Suprapubic skin (tissue), 4 donors: ENCODE data around the gene CXCR5. TPM values are rescaled to one million over a fixed set of nuclear protein-coding genes. Genes with fewer than 3 reads are reported as not detected.

Source experiments
- DNase-seq, 2 donors: peaks; one replicate each; pipeline ENCODE4 v3.0.0-alpha.2; 2019; ENCODE audit warnings: low spot score in 2 of 2
- H3K27ac ChIP-seq: fragments of 200-600 bp; sonication (generic); one replicate; pipeline ENCODE4 v1.5.1; 2019
- H3K27me3 ChIP-seq: fragments of 200-600 bp; sonication (generic); one replicate; pipeline ENCODE4 v1.5.1; 2019
- H3K36me3 ChIP-seq: fragments of 200-600 bp; sonication (generic); one replicate; pipeline ENCODE4 v1.5.1; 2019
- H3K4me1 ChIP-seq: fragments of 200-600 bp; sonication (generic); one replicate; pipeline ENCODE4 v1.5.1; 2019
- H3K4me3 ChIP-seq: fragments of 200-600 bp; sonication (generic); one replicate; pipeline ENCODE4 v1.5.1; 2019; ENCODE audit warnings: mild to moderate bottlenecking
- H3K9me3 ChIP-seq: fragments of 200-600 bp; sonication (generic); one replicate; pipeline ENCODE4 v1.5.1; 2019
- EP300 ChIP-seq: sonication (generic); formaldehyde crosslinking; IDR thresholded peaks from one replicate; pipeline ENCODE4 v1.6.1; 2017; ENCODE audit warnings: antibody characterized with exemption
- POLR2A ChIP-seq, 2 donors: fragments of 450-650 bp; IDR thresholded peaks; one replicate each; pipeline ENCODE4 v1.6.1; 2017; ENCODE audit warnings: antibody characterized with exemption in 2 of 2, mild to moderate bottlenecking in 2 of 2, moderate library complexity in 2 of 2
- POLR2AphosphoS5 ChIP-seq, 3 donors: sonication (generic); formaldehyde crosslinking; IDR thresholded peaks; one replicate each; pipeline ENCODE4 v1.6.1; 2017; ENCODE audit warnings: antibody characterized with exemption in 3 of 3
- WGBS: methylation state at CpG from one replicate; pipeline ENCODE4 v1.1.5; 2018; 5-methylcytosine and 5-hydroxymethylcytosine counted together
- total RNA-seq, 4 donors: library from RNA; depleted of rRNA; stranded (reverse); fragments of >200 nt; gene quantifications; one replicate each; pipeline ENCODE4 v1.1.0, GENCODE V29; 2016
- TF ChIP-seq, protein P1 (sequence below), 2 donors: fragments of 200-600 bp in 1 of 2; fragments of 450-650 bp in 1 of 2; sonication (generic) in 1 of 2; IDR thresholded peaks; one replicate each; pipeline ENCODE4 v1.5.1; 2016 to 2019; ENCODE audit warnings: antibody characterized with exemption in 2 of 2, mild to moderate bottlenecking in 1 of 2, moderate library complexity in 1 of 2

The CXCR5 gene
- total RNA-seq, 4 donors from 2014 or later, result not detected

DNA sequence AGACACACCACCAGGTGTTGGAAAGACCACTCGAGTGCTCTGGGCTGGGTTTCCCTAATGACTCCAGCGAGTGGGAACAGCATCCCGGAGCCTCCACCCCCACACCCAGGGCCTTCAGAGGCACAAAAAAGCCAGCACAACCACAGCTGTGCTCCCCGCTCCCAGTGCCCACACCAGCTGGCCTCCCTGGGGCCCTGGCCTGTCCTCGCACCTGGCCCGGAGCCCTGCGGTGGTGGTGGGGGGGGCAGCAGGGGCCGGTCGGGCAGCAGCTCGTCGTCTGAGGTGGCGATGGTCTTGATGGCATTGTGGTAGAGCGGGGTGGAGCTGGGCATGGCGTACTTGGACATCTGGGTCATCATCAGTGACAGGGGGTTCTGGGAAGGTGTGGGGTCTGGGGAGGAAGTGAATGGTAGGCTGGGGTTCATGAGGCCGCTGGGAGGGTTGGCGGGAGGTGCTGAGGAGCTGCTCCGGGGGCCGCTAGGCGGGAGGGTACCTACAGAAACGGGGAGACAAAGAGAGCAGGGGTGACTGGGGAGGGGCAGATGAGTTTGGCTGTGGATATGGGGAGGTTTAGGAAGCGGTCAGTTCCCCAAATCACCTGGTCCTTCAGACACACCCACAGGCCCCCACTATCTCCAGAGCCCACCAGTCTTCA, 16.1 kb downstream of the CXCR5 start:
- TF ChIP-seq POLR2A (IDR thresholded peaks at IDR 0.05) (no peak), EP300 (no peak), POLR2AphosphoS5 (IDR thresholded peaks at IDR 0.05) (no peak)
- TF ChIP-seq, protein P1, sequence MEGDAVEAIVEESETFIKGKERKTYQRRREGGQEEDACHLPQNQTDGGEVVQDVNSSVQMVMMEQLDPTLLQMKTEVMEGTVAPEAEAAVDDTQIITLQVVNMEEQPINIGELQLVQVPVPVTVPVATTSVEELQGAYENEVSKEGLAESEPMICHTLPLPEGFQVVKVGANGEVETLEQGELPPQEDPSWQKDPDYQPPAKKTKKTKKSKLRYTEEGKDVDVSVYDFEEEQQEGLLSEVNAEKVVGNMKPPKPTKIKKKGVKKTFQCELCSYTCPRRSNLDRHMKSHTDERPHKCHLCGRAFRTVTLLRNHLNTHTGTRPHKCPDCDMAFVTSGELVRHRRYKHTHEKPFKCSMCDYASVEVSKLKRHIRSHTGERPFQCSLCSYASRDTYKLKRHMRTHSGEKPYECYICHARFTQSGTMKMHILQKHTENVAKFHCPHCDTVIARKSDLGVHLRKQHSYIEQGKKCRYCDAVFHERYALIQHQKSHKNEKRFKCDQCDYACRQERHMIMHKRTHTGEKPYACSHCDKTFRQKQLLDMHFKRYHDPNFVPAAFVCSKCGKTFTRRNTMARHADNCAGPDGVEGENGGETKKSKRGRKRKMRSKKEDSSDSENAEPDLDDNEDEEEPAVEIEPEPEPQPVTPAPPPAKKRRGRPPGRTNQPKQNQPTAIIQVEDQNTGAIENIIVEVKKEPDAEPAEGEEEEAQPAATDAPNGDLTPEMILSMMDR (IDR thresholded peaks at IDR 0.05), result no peak
- no peaks in the 10 kb centered on the region for H3K4me1 ChIP-seq
- H3K27ac ChIP-seq, result no peak overlapping the region
- H3K9me3 ChIP-seq, result no peaks in the 10 kb centered on the region
- peaks cover 83% of the 10 kb centered on the region for H3K36me3 ChIP-seq
- WGBS, result 93% methylated on average over 9 of the region's 21 CpGs
- H3K4me3 ChIP-seq, result no peak overlapping the region
- peak in 1 of 2 donors; percentile 59 for DNase-seq
- H3K27me3 ChIP-seq, result no peaks in the 10 kb centered on the region

- Histone ChIP-seq H3K9me3 (no peaks in the 10 kb centered on the region), H3K4me3 (no peak overlapping the region), H3K4me1 (no peaks in the 10 kb centered on the region), H3K27me3 (no peaks in the 10 kb centered on the region), H3K36me3 (peaks cover 90% of the 10 kb centered on the region), H3K27ac (no peak overlapping the region)
- peak in 1 of 2 donors; percentile 62 for DNase-seq
- TF ChIP-seq POLR2A (IDR thresholded peaks at IDR 0.05) (no peak), POLR2AphosphoS5 (IDR thresholded peaks at IDR 0.05) (no peak), EP300 (no peak)
- TF ChIP-seq, protein P1 (IDR thresholded peaks at IDR 0.05), result no peak
- WGBS, result 86% methylated on average over 21 of the region's 29 CpGs
Observed at GRCh38 chr11:118900535-118901384, 17.1 kb downstream of the CXCR5 start.

DNA sequence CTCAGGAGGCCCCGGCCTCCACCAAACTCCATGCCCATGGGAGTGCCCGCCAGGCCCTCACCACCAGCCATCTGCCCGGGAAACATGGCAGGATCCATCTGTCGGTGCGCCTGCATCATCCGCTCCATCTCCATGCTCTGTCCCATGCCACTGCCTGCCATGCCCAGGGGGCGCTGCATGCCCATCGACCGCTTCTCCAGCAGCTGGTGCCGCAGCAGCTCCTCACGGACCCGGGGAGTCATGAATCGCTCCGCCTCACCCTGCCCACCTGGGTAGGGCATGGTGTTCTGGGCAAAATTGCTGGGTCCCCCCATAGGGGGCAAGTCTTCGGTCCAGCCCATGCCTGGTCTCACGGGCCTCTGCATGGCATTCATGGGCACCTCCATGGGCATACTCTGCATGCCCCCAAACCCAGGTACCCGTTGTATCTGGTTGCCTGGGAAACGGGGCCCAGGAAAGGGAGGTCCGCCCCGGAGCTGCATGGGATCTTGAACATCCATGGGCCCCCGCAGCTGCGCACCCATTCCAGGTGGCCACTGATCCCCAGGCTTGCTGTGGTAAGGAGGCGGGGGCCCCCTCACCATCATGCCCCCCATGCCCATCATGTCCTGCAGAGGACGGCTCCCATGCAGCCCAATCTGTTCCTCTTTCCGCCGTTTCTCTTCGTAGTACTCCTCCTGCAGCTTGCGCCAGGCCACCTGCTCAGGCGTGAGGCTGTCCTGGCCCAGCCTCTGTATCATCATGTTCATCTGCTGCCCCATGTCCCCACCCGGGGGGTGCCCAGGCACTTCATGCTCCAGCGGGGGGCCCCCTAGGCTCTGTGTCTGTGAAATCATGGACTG, 18.0 kb downstream of the CXCR5 start:
- no peaks in the 10 kb centered on the region for H3K9me3 ChIP-seq

DNA sequence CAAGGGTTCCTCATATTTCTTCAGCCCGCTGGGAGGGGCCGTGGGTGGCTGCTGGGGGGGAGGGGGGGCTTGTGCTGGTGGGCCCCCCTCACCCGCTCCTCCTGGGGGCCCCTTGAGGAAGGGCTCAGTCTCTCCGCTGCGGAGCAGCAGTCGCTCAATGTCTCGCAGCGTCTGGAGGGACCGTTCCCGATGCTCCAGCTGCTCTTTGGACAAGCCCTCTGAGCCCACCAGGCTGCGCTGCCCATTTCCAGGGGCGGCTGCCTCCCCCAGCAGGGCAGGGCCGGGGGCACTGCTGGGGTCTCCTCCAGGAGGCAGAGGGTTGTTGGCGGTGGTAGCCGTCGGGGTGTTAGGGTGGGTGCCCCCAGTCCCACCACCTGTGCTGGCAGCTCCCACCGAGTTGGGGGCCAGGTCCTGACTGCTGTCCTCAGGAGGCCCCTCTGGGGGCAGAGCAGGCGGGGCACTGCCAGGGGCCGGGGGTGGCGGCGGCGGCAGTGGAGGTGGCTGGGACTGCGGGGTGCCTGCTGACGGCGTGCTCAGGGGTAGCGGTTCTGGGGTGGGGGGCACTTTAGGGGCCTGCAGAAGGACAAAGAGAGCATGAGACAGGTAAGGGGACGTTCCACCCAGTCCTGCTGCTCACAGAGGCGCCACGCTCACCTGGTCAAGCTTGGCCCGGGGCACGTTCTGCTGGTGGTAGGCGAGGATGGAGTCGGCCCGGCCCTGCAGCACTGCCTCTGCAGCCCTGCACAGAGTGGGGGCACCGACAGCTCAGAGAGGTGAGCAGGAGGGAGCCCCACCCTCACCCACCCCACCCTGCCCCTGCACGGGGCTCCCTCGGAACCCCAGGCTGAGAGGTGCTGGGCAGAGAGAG, 18.9 kb downstream of the CXCR5 start:
- TF ChIP-seq EP300, result no peak
- TF ChIP-seq, protein P1 (IDR thresholded peaks at IDR 0.05), result no peak
- TF ChIP-seq POLR2A (IDR thresholded peaks at IDR 0.05), result no peak
- no peak for TF ChIP-seq POLR2AphosphoS5 (IDR thresholded peaks at IDR 0.05)
- Histone ChIP-seq H3K27ac (no peak overlapping the region), H3K36me3 (peaks cover 86% of the 10 kb centered on the region), H3K27me3 (no peaks in the 10 kb centered on the region), H3K4me3 (no peak overlapping the region), H3K4me1 (peaks cover 10% of the 10 kb centered on the region), H3K9me3 (no peaks in the 10 kb centered on the region)
- WGBS, result 90% methylated on average over 21 of the region's 37 CpGs
- no peak for DNase-seq

More for the DNA sequence above, 18.0 kb downstream of the CXCR5 start:
- WGBS, result 92% methylated on average over 15 of the region's 31 CpGs
- Histone ChIP-seq H3K4me1 (peaks cover 2% of the 10 kb centered on the region), H3K27me3 (no peaks in the 10 kb centered on the region), H3K27ac (no peak overlapping the region), H3K4me3 (no peak overlapping the region), H3K36me3 (peaks cover 92% of the 10 kb centered on the region)
- no peak for TF ChIP-seq POLR2A (IDR thresholded peaks at IDR 0.05)
- no peak for TF ChIP-seq EP300
- TF ChIP-seq POLR2AphosphoS5 (IDR thresholded peaks at IDR 0.05), result no peak
- TF ChIP-seq, protein P1 (IDR thresholded peaks at IDR 0.05), result no peak
- DNase-seq, result peak in 1 of 2 donors; percentile 61
